ENCODE results near the gene RAG2. TPM values are rescaled to one million over a fixed set of nuclear protein-coding genes. Genes with fewer than 3 reads are reported as not detected.

The RAG2 gene
- total RNA-seq, 1 donor from 2014 or later = not detected

DNA sequence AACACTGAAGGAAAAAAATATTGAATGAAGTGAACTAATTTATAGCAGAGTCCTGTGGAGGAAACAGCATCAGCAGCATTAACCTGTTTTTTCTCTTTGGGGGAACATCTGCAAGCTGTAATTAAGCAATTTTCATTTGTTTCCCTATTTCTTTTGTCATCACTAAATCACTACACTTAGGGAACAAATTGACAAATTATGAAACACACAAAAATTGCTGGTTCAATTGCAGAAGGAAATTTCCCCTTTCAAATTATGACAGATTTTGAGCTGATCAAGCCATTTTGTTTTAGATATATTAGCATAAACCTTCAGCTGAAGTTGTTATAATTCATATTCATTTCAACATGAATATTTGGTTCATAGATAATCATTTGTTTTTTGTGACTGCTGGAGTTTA, 22.2 kb upstream of the RAG2 start:
- peaks cover 12% of the 10 kb centered on the region for H3K4me1 Mint-ChIP-seq (ENCODE audit: low read depth, unreplicated experiment)
- no peaks in the 10 kb centered on the region for H3K36me3 Mint-ChIP-seq (ENCODE audit: unreplicated experiment)
- TF ChIP-seq, protein P1, sequence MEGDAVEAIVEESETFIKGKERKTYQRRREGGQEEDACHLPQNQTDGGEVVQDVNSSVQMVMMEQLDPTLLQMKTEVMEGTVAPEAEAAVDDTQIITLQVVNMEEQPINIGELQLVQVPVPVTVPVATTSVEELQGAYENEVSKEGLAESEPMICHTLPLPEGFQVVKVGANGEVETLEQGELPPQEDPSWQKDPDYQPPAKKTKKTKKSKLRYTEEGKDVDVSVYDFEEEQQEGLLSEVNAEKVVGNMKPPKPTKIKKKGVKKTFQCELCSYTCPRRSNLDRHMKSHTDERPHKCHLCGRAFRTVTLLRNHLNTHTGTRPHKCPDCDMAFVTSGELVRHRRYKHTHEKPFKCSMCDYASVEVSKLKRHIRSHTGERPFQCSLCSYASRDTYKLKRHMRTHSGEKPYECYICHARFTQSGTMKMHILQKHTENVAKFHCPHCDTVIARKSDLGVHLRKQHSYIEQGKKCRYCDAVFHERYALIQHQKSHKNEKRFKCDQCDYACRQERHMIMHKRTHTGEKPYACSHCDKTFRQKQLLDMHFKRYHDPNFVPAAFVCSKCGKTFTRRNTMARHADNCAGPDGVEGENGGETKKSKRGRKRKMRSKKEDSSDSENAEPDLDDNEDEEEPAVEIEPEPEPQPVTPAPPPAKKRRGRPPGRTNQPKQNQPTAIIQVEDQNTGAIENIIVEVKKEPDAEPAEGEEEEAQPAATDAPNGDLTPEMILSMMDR (IDR thresholded peaks at IDR 0.05; ENCODE audit: partially characterized antibody, unreplicated experiment) = no peak
- no peaks in the 10 kb centered on the region for H3K9me3 Mint-ChIP-seq (ENCODE audit: unreplicated experiment)
- DNase-seq = no peak
- H3K27ac Mint-ChIP-seq (ENCODE audit: unreplicated experiment) = no peak overlapping the region
- no peak overlapping the region for H3K4me3 Mint-ChIP-seq (ENCODE audit: unreplicated experiment)
- H3K27me3 Mint-ChIP-seq (ENCODE audit: unreplicated experiment) = peaks cover 1% of the 10 kb centered on the region

DNA sequence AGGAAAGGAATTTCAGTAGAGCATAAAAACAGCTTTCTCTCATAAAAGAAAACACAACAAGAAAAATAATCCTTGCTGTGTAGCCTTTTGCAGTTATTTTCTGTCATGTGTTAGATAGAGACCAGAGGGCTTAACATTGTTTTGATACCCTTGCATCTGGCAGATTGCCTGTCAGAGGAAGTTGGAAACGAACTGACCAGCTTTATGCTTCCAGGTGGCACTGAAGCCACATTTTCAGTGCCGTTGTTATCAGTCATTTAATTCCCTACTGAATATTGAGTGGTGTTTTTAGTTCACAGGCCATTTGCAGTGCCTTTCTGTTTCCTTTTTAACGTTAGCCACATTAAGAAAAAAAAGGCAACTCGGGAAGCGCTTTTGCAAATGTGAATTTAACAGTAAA, 21.5 kb upstream of the RAG2 start:
- DNase-seq = no peak
- Mint-ChIP-seq H3K9me3 (ENCODE audit: unreplicated experiment) (no peaks in the 10 kb centered on the region), H3K27me3 (ENCODE audit: unreplicated experiment) (peaks cover 1% of the 10 kb centered on the region), H3K4me1 (ENCODE audit: low read depth, unreplicated experiment) (peaks cover 12% of the 10 kb centered on the region), H3K36me3 (ENCODE audit: unreplicated experiment) (no peaks in the 10 kb centered on the region), H3K4me3 (ENCODE audit: unreplicated experiment) (peak overlapping the region; percentile 72), H3K27ac (ENCODE audit: unreplicated experiment) (peak overlapping the region; percentile 39)
- TF ChIP-seq, protein P1 (IDR thresholded peaks at IDR 0.05; ENCODE audit: partially characterized antibody, unreplicated experiment) = no peak

DNA sequence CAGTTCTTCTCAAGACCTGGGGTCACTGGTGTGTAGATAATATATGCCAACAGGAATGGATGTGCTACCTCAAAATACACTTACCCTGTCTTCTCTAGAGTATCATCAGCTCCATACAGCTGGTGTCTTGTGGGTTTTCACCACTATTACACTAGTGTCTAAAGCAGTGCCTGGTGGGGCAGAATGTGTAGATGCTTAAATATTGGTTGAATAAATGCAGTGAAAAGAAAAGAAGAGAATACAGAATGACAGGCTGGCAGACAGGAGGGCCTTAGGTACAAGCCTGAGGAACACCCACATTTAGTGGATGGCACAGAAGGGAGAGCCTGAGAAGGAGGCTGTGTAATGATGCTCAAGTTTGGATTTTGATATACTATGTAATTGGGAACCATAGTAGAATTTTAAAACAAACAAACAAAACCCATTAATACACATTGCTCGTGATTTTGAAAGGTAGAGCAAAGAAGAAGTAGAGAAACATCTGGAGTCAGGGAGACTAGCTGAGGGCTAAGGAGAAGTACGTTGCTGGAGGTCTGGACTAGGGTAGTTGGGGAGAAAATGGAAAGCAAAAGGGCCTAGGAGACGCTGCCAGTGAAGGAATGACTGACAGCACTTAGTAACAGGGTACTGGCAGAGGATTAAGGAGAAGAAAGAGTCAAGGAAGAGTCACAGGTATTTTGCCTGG, 20.5 kb upstream of the RAG2 start:
- Mint-ChIP-seq H3K36me3 (ENCODE audit: unreplicated experiment) (no peaks in the 10 kb centered on the region), H3K4me3 (ENCODE audit: unreplicated experiment) (peak overlapping the region; percentile 1), H3K27me3 (ENCODE audit: unreplicated experiment) (peaks cover 1% of the 10 kb centered on the region), H3K4me1 (ENCODE audit: low read depth, unreplicated experiment) (peaks cover 12% of the 10 kb centered on the region), H3K27ac (ENCODE audit: unreplicated experiment) (peak overlapping the region; percentile 7), H3K9me3 (ENCODE audit: unreplicated experiment) (no peaks in the 10 kb centered on the region)
- no peak for DNase-seq
- TF ChIP-seq, protein P1 (IDR thresholded peaks at IDR 0.05; ENCODE audit: partially characterized antibody, unreplicated experiment) = no peak

DNA sequence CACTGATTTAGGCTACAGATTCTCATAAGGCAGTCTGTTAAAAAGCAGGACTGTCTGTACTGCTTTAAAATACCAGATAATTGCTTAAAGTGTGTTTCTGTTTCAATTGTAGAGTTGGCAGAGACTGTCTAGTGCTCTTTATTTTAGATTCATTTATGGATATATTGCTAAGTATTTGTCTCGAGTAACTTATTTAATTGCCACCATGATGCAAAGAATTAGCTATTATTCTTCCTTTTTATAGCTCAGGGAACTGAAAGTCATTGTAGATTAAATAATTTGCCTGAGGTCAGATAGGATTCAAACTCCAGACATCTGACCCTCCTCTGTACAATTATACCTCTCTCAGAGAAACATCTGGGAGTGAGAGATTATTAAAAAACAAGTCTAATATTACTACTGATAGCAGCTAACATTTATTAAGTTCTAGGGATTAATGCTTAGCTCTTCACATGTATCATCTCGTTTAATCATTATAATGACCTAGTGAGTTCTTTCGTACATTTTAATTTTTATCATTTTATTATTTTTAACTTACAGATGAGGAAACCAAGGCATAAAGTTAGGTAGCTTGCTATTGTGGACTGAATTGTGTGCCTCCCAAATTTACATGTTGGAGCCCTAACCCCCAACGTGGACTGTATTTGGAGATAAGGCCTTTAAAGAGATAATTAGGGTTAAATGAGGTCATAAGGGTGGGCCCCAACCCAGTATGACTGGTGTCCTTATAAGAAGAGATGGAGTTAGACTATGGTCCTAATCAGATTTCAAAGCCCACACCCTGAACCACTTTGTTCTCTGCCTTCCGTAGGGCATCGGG, 19.7 kb upstream of the RAG2 start:
- Mint-ChIP-seq H3K9me3 (ENCODE audit: unreplicated experiment) (no peaks in the 10 kb centered on the region), H3K27ac (ENCODE audit: unreplicated experiment) (no peak overlapping the region), H3K4me1 (ENCODE audit: low read depth, unreplicated experiment) (peaks cover 12% of the 10 kb centered on the region), H3K27me3 (ENCODE audit: unreplicated experiment) (peaks cover 1% of the 10 kb centered on the region), H3K36me3 (ENCODE audit: unreplicated experiment) (no peaks in the 10 kb centered on the region), H3K4me3 (ENCODE audit: unreplicated experiment) (no peak overlapping the region)
- TF ChIP-seq, protein P1 (IDR thresholded peaks at IDR 0.05; ENCODE audit: partially characterized antibody, unreplicated experiment) = no peak
- DNase-seq = no peak

DNA sequence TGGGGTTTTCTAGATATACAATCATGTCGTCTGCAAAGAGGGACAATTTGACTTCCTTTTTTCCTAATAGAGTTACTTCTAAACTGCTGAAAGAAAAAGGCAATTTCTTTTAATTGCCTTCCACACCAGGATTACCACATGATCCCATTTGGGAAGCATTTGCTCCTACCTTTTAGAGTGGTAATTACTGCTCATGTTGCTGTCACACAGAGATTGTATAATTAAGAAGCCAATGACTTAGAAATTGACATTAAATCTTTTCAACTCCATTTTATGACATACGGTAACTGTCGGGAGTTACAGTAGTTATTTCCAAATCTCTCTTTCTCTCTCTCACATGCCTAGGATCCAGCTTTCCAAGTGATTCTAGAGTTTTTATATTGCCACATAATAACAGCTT, 17.8 kb upstream of the RAG2 start:
- no peak for DNase-seq
- Mint-ChIP-seq H3K27ac (ENCODE audit: unreplicated experiment) (no peak overlapping the region), H3K4me3 (ENCODE audit: unreplicated experiment) (no peak overlapping the region), H3K36me3 (ENCODE audit: unreplicated experiment) (no peaks in the 10 kb centered on the region), H3K27me3 (ENCODE audit: unreplicated experiment) (peaks cover 1% of the 10 kb centered on the region), H3K4me1 (ENCODE audit: low read depth, unreplicated experiment) (peaks cover 12% of the 10 kb centered on the region), H3K9me3 (ENCODE audit: unreplicated experiment) (no peaks in the 10 kb centered on the region)
- TF ChIP-seq, protein P1 (IDR thresholded peaks at IDR 0.05; ENCODE audit: partially characterized antibody, unreplicated experiment) = no peak
